NB4 (cell line): Measurements from ENCODE around the gene HOXB13.

Source experiments
- CTCF ChIP-seq: IDR thresholded peaks from one replicate; pipeline ENCODE4 v1.5.1; 2012; ENCODE audit warnings: low read depth, low read length
- MAX ChIP-seq: IDR thresholded peaks from 2 replicates; pipeline ENCODE4 v1.6.1; 2011; ENCODE audit warnings: low read depth, low read length
- POLR2A ChIP-seq: IDR thresholded peaks from 2 replicates; pipeline ENCODE4 v1.6.1; 2011; ENCODE audit warnings: mild to moderate bottlenecking; ENCODE audit not compliant: insufficient read length; ENCODE audit errors: extremely low read depth

- TF ChIP-seq CTCF (no peak), POLR2A (no peak), MAX (no peak)
Measured at GRCh38 chr17:48760411-48760810, 31.9 kb upstream of the HOXB13 start.
